Measurements from ENCODE around the gene LYZL1.

- no peak for TF ChIP-seq CTCF (conservative IDR thresholded peaks at IDR 0.05; ENCODE audit: low read depth, low read length)
- no peak for TF ChIP-seq EZH2 (IDR thresholded peaks at IDR 0.05; ENCODE audit: borderline replicate concordance, low read depth, low read length, poor library complexity, severe bottlenecking)
Observed at GRCh38 chr10:29346296-29347001, 57.6 kb downstream of the LYZL1 start.

All from A673 (cell line).